HG03196 (cell line): ENCODE data around the gene TECPR2.
"Not testable (repeated sequence)": the region's sequence is repeated elsewhere in the genome, so short reads cannot be mapped to it uniquely, and the experiment has no call there.

Experiments used
- ATAC-seq: cut with Tn5 transposase; IDR thresholded peaks from one replicate; pipeline ENCODE4 v1.9.1; 2021; ENCODE audit not compliant: unreplicated experiment

The TECPR2 gene

GRCh38 chr14:102545461-102546265 lies 182.9 kb downstream of the TECPR2 start:
- no peak for ATAC-seq

- no peak for ATAC-seq
Measured at GRCh38 chr14:102548616-102549240, 186.0 kb downstream of the TECPR2 start.

- not testable (repeated sequence) for ATAC-seq
Measured at GRCh38 chr14:102550927-102551401, 188.2 kb downstream of the TECPR2 start.
